ENCODE data around the gene PPP1R2B. TPM values are rescaled to one million over a fixed set of nuclear protein-coding genes. Genes with fewer than 3 reads are reported as not detected.

The PPP1R2B gene
- polyA plus RNA-seq, 3 donors = 0.08 TPM; not detected in 2

- Histone ChIP-seq H3K4me3 (replicated peaks in 1 of 3; ENCODE audit: low read depth in 2 of 3, low read length in 3 of 3) (no peak overlapping the region), H3K27me3 (ENCODE audit: control insufficient read depth in 2 of 2, insufficient read depth in 2 of 2, low read length in 2 of 2) (no peaks in the 10 kb centered on the region), H3K9me3 (replicated peaks in 1 of 2; ENCODE audit: control insufficient read depth in 1 of 2, insufficient read depth in 1 of 2, low read length in 2 of 2) (no peaks in the 10 kb centered on the region), H3K79me2 (ENCODE audit: insufficient read depth, low read length) (no peaks in the 10 kb centered on the region), H3K4me1 (ENCODE audit: control insufficient read depth in 1 of 2, insufficient read depth in 2 of 2, low read length in 2 of 2) (no peaks in the 10 kb centered on the region), H3K27ac (ENCODE audit: low read depth in 1 of 2, low read length in 2 of 2) (no peak overlapping the region), H3K36me3 (replicated peaks in 1 of 2; ENCODE audit: control insufficient read depth in 1 of 2, insufficient read depth in 2 of 2, low read length in 2 of 2) (no peaks in the 10 kb centered on the region), H4K20me1 (ENCODE audit: insufficient read depth, low read length) (no peaks in the 10 kb centered on the region), H3K4me2 (replicated peaks; ENCODE audit: extremely low read depth, low read length, poor library complexity, severe bottlenecking) (no peak overlapping the region), H2AFZ (ENCODE audit: insufficient read depth, low read depth, low read length, poor library complexity, severe bottlenecking) (no peak overlapping the region), H3K9ac (ENCODE audit: insufficient read depth, low read length, poor library complexity, severe bottlenecking) (no peak overlapping the region)
- Mint-ChIP-seq H3K36me3 (no peaks in the 10 kb centered on the region), H3K4me1 (no peaks in the 10 kb centered on the region), H3K27me3 (ENCODE audit: low read depth in 3 of 3) (peaks cover 1 to 5% (median 2%) of the 10 kb centered on the region in 3 donors), H3K4me3 (no peak overlapping the region), H3K9me3 (peaks cover 0 to 12% (median 0%) of the 10 kb centered on the region in 7 donors), H3K27ac (no peak overlapping the region)
- intact Hi-C loops (cut with micrococcal nuclease) = no loop called here
- DNase-seq = no peak
- no peak for TF ChIP-seq CTCF (IDR thresholded peaks at IDR 0.05)
- 83% methylated on average over 1 of the region's 5 CpGs for WGBS (ENCODE audit: insufficient coverage)
Measured at GRCh38 chr5:156802501-156802900, 47.6 kb upstream of the PPP1R2B start.

GRCh38 chr5:156803404-156803803 lies 46.7 kb upstream of the PPP1R2B start:
- Mint-ChIP-seq H3K9me3 (peaks cover 0 to 12% (median 2%) of the 10 kb centered on the region in 7 donors), H3K36me3 (no peaks in the 10 kb centered on the region), H3K4me3 (no peak overlapping the region), H3K27me3 (ENCODE audit: low read depth in 3 of 3) (peaks cover 0 to 5% (median 2%) of the 10 kb centered on the region in 3 donors), H3K4me1 (no peaks in the 10 kb centered on the region), H3K27ac (no peak overlapping the region)
- Histone ChIP-seq H3K27ac (ENCODE audit: low read depth in 1 of 2, low read length in 2 of 2) (no peak overlapping the region), H3K4me2 (replicated peaks; ENCODE audit: extremely low read depth, low read length, poor library complexity, severe bottlenecking) (no peak overlapping the region), H3K9ac (ENCODE audit: insufficient read depth, low read length, poor library complexity, severe bottlenecking) (no peak overlapping the region), H3K79me2 (ENCODE audit: insufficient read depth, low read length) (no peaks in the 10 kb centered on the region), H3K9me3 (replicated peaks in 1 of 2; ENCODE audit: control insufficient read depth in 1 of 2, insufficient read depth in 1 of 2, low read length in 2 of 2) (no peaks in the 10 kb centered on the region), H3K27me3 (ENCODE audit: control insufficient read depth in 2 of 2, insufficient read depth in 2 of 2, low read length in 2 of 2) (no peaks in the 10 kb centered on the region), H2AFZ (ENCODE audit: insufficient read depth, low read depth, low read length, poor library complexity, severe bottlenecking) (no peak overlapping the region), H3K4me3 (replicated peaks in 1 of 3; ENCODE audit: low read depth in 2 of 3, low read length in 3 of 3) (no peak overlapping the region), H4K20me1 (ENCODE audit: insufficient read depth, low read length) (no peaks in the 10 kb centered on the region), H3K36me3 (replicated peaks in 1 of 2; ENCODE audit: control insufficient read depth in 1 of 2, insufficient read depth in 2 of 2, low read length in 2 of 2) (no peaks in the 10 kb centered on the region), H3K4me1 (ENCODE audit: control insufficient read depth in 1 of 2, insufficient read depth in 2 of 2, low read length in 2 of 2) (no peaks in the 10 kb centered on the region)
- DNase-seq = no peak
- WGBS (ENCODE audit: insufficient coverage) = no CpG with 5 or more reads among the region's 2 CpGs
- intact Hi-C loops (cut with micrococcal nuclease) = no loop called here
- no peak for TF ChIP-seq CTCF (IDR thresholded peaks at IDR 0.05)

All from CD14-positive monocyte (primary cell).